ENCODE results near the gene XRN1. TPM values are rescaled to one million over a fixed set of nuclear protein-coding genes. Genes with fewer than 3 reads are reported as not detected.
"Not testable (repeated sequence)": the region's sequence is repeated elsewhere in the genome, so short reads cannot be mapped to it uniquely, and the experiment has no call there.

XRN1 gene
- 20.3 TPM for total RNA-seq
- long read RNA-seq, partial matches to known transcripts: 2 of 4 reads
- long read RNA-seq, other reads (novel, unspliced or antisense): 2 of 4 reads

- peak; percentile 100 for ATAC-seq
- peak; percentile 98 for DNase-seq
- intact Hi-C loops (cut with micrococcal nuclease): no loop called here
Observed at GRCh38 chr3:142447852-142448823, at the start of gene XRN1. TSS of gene XRN1 (minus strand) at chr3:142448037. CDS start at chr3:142447944, 93 bp downstream.

GRCh38 chr3:142495103-142495502 lies 47.3 kb upstream of the XRN1 start:
- DNase-seq: no peak
- intact Hi-C loops (cut with micrococcal nuclease): no loop called here
- ATAC-seq: no peak

GRCh38 chr3:142492184-142492583 lies 44.3 kb upstream of the XRN1 start:
- no peak for DNase-seq
- intact Hi-C loops (cut with micrococcal nuclease): no loop called here
- no peak for ATAC-seq

- intact Hi-C loops (cut with micrococcal nuclease): no loop called here
- DNase-seq: no peak
- no peak for ATAC-seq
Observed at GRCh38 chr3:142489572-142490323, 41.9 kb upstream of the XRN1 start.

GRCh38 chr3:142484912-142485435 lies 37.1 kb upstream of the XRN1 start:
- intact Hi-C loops (cut with micrococcal nuclease): no loop called here
- DNase-seq (no peak), ATAC-seq (no peak)

GRCh38 chr3:142481196-142481595 lies 33.4 kb upstream of the XRN1 start:
- intact Hi-C loops (cut with micrococcal nuclease): no loop called here
- DNase-seq: no peak
- no peak for ATAC-seq

GRCh38 chr3:142470826-142471225 lies 23.0 kb upstream of the XRN1 start:
- intact Hi-C loops (cut with micrococcal nuclease): no loop called here
- no peak for DNase-seq
- ATAC-seq: no peak

- intact Hi-C loops (cut with micrococcal nuclease): no loop called here
- no peak for DNase-seq
- no peak for ATAC-seq
Observed at GRCh38 chr3:142468456-142468855, 20.6 kb upstream of the XRN1 start.

GRCh38 chr3:142467768-142468167 lies 19.9 kb upstream of the XRN1 start:
- intact Hi-C loops (cut with micrococcal nuclease): no loop called here
- ATAC-seq (no peak), DNase-seq (no peak)

GRCh38 chr3:142460689-142461088 lies 12.9 kb upstream of the XRN1 start:
- no peak for DNase-seq
- no peak for ATAC-seq
- intact Hi-C loops (cut with micrococcal nuclease): no loop called here

GRCh38 chr3:142459929-142460328 lies 12.1 kb upstream of the XRN1 start:
- intact Hi-C loops (cut with micrococcal nuclease): no loop called here
- no peak for DNase-seq

GRCh38 chr3:142459096-142459495 lies 11.3 kb upstream of the XRN1 start:
- ATAC-seq: no peak
- intact Hi-C loops (cut with micrococcal nuclease): no loop called here
- no peak for DNase-seq

More at GRCh38 chr3:142459929-142460328, 12.1 kb upstream of the XRN1 start:
- ATAC-seq: no peak

- no peak for DNase-seq
- intact Hi-C loops (cut with micrococcal nuclease): no loop called here
- ATAC-seq: no peak
Observed at GRCh38 chr3:142450881-142451280, 3.0 kb upstream of the XRN1 start.

- no peak for ATAC-seq
- intact Hi-C loops (cut with micrococcal nuclease): no loop called here
Observed at GRCh38 chr3:142450189-142450588, 2.4 kb upstream of the XRN1 start.

GRCh38 chr3:142447301-142447851 lies 461 bp downstream of the XRN1 start:
- ATAC-seq (peak; percentile 59), DNase-seq (peak; percentile 41)
- intact Hi-C loops (cut with micrococcal nuclease): no loop called here

More at GRCh38 chr3:142450189-142450588, 2.4 kb upstream of the XRN1 start:
- no peak for DNase-seq

GRCh38 chr3:142445816-142446254 lies 2.0 kb downstream of the XRN1 start:
- ATAC-seq: no peak
- intact Hi-C loops (cut with micrococcal nuclease): no loop called here

GRCh38 chr3:142444343-142444742 lies 3.5 kb downstream of the XRN1 start:
- intact Hi-C loops (cut with micrococcal nuclease): no loop called here
- DNase-seq: no peak

More at GRCh38 chr3:142445816-142446254, 2.0 kb downstream of the XRN1 start:
- DNase-seq: no peak

GRCh38 chr3:142443060-142443459 lies 4.8 kb downstream of the XRN1 start:
- intact Hi-C loops (cut with micrococcal nuclease); ATAC-seq; DNase-seq: not testable (repeated sequence)

More at GRCh38 chr3:142444343-142444742, 3.5 kb downstream of the XRN1 start:
- no peak for ATAC-seq
